Fibroblast of lung (primary cell): ENCODE data around the gene PLD1.

Experiments
- EZH2 ChIP-seq: IDR thresholded peaks from 2 replicates; pipeline ENCODE4 v1.5.1; 2012; ENCODE audit warnings: low read length, control low read depth, mild to moderate bottlenecking; ENCODE audit errors: missing control alignments
- TF ChIP-seq, protein P1 (sequence below), 2 donors: IDR thresholded peaks in 1 of 2; conservative IDR thresholded peaks in 1 of 2; 1 replicate in 1 of 2; 2 replicates in 1 of 2; pipeline ENCODE4 v1.5.1; 2011 to 2012; ENCODE audit warnings: low read length in 2 of 2, control low read depth in 1 of 2, inconsistent platforms in 1 of 2, low read depth in 1 of 2, mild to moderate bottlenecking in 1 of 2

GRCh38 chr3:171807806-171808205, 2.5 kb downstream of the PLD1 start:
- no peak for TF ChIP-seq EZH2
- TF ChIP-seq, protein P1, sequence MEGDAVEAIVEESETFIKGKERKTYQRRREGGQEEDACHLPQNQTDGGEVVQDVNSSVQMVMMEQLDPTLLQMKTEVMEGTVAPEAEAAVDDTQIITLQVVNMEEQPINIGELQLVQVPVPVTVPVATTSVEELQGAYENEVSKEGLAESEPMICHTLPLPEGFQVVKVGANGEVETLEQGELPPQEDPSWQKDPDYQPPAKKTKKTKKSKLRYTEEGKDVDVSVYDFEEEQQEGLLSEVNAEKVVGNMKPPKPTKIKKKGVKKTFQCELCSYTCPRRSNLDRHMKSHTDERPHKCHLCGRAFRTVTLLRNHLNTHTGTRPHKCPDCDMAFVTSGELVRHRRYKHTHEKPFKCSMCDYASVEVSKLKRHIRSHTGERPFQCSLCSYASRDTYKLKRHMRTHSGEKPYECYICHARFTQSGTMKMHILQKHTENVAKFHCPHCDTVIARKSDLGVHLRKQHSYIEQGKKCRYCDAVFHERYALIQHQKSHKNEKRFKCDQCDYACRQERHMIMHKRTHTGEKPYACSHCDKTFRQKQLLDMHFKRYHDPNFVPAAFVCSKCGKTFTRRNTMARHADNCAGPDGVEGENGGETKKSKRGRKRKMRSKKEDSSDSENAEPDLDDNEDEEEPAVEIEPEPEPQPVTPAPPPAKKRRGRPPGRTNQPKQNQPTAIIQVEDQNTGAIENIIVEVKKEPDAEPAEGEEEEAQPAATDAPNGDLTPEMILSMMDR (conservative IDR thresholded peaks at IDR 0.05 in 1 of 2, IDR thresholded peaks at IDR 0.05 in 1 of 2; ENCODE audit: low read depth in 1 of 2, low read length in 2 of 2), result no peak
